Smooth muscle cell (in vitro differentiated cells): ENCODE results near the gene HOXC6. TPM values are rescaled to one million over a fixed set of nuclear protein-coding genes. Genes with fewer than 3 reads are reported as not detected.

ENCODE experiments used
- DNase-seq: peaks from one replicate; lab custom pipeline; 2025; ENCODE audit not compliant: unreplicated experiment; lab: John Stamatoyannopoulos, UW
- H2AFZ ChIP-seq: fragments of 200-600 bp; sonication (generic); 2 replicates; pipeline ENCODE4 v1.6.0; 2016; ENCODE audit warnings: antibody characterized with exemption, low read depth, mild to moderate bottlenecking
- H3F3A ChIP-seq: fragments of 200-600 bp; sonication (generic); 2 replicates; pipeline ENCODE4 v1.6.0; 2017; ENCODE audit warnings: antibody characterized with exemption, low read depth
- H3K27ac ChIP-seq: fragments of 200-600 bp; sonication (generic); 2 replicates; pipeline ENCODE4 v1.5.1; 2016; ENCODE audit warnings: low read depth, mild to moderate bottlenecking
- H3K27me3 ChIP-seq: fragments of 200-600 bp; sonication (generic); 2 replicates; pipeline ENCODE4 v1.6.1; 2016; ENCODE audit warnings: low read depth, mild to moderate bottlenecking
- H3K36me3 ChIP-seq: fragments of 200-600 bp; sonication (generic); 2 replicates; pipeline ENCODE4 v1.5.1; 2016; ENCODE audit warnings: low read depth
- H3K4me1 ChIP-seq: fragments of 200-600 bp; sonication (generic); 2 replicates; pipeline ENCODE4 v1.5.1; 2016; ENCODE audit warnings: low read depth
- H3K4me2 ChIP-seq: fragments of 200-600 bp; sonication (generic); 2 replicates; pipeline ENCODE4 v1.6.0; 2016; ENCODE audit warnings: mild to moderate bottlenecking
- H3K4me3 ChIP-seq: fragments of 200-600 bp; sonication (generic); 2 replicates; pipeline ENCODE4 v1.5.1; 2016; ENCODE audit warnings: mild to moderate bottlenecking
- H3K79me2 ChIP-seq: fragments of 200-600 bp; sonication (generic); 2 replicates; pipeline ENCODE4 v1.6.0; 2016; ENCODE audit warnings: low read depth, mild to moderate bottlenecking
- H3K9ac ChIP-seq: fragments of 200-600 bp; sonication (generic); 2 replicates; pipeline ENCODE4 v1.6.0; 2016; ENCODE audit warnings: low read depth
- H3K9me3 ChIP-seq: fragments of 200-600 bp; sonication (generic); replicated peaks from 2 replicates; pipeline ENCODE4 v1.5.1; 2016; ENCODE audit warnings: low read depth
- H4K20me1 ChIP-seq: fragments of 200-600 bp; sonication (generic); 2 replicates; pipeline ENCODE4 v1.6.0; 2016; ENCODE audit warnings: low read depth
- WGBS: methylation state at CpG from one replicate; pipeline ENCODE4 v1.1.7; 2016; ENCODE audit warnings: low lambda C conversion rate; 5-methylcytosine and 5-hydroxymethylcytosine counted together
- polyA plus RNA-seq: library from polyadenylated mRNA; unstranded; fragments of >200 nt; fragmentation: Nextera tagmentation; extraction: Ambion mirVana; gene quantifications from 2 replicates; pipeline ENCODE4 v1.2.1, GENCODE V29; 2016
- total RNA-seq: library from RNA; depleted of rRNA; stranded (reverse); fragments of >200 nt; gene quantifications from 2 replicates; pipeline ENCODE4 v1.2.3, GENCODE V29; 2014
- TF ChIP-seq, protein P1 (sequence below): fragments of 200-600 bp; sonication (generic); IDR thresholded peaks from 2 replicates; pipeline ENCODE4 v1.5.1; 2017; ENCODE audit warnings: borderline replicate concordance, mild to moderate bottlenecking, antibody characterized with exemption; ENCODE audit not compliant: insufficient read depth, poor library complexity, severe bottlenecking

The HOXC6 gene
- total and polyA plus RNA-seq, 2 experiments from 2014 or later: 3.1 to 12.3 TPM

DNA sequence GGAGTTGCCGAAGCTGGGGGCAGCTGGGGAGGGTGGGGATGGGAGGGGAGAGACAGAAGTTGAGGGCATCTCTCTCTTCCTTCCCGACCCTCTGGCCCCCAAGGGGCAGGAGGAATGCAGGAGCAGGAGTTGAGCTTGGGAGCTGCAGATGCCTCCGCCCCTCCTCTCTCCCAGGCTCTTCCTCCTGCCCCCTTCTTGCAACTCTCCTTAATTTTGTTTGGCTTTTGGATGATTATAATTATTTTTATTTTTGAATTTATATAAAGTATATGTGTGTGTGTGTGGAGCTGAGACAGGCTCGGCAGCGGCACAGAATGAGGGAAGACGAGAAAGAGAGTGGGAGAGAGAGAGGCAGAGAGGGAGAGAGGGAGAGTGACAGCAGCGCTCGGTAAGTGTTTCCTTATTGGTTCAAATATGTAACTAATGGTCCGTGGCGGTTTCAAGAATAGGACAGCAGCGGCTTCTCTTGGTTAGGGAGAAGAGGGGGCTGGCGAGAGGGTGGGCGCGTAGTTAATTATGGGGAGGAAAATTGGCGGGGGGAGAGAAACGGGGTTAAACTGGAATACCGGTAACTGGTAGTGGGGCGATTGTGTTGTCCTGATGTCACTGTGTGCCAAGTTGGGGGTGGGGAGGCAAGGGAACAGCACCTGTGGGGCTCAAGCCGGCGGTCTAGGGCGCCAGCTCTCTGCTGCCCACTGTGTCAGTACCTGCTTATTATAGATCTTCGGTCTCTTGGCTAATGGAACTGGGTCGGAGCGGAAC, 11.0 kb upstream of the HOXC6 start:
- Histone ChIP-seq H4K20me1 (no peaks in the 10 kb centered on the region), H3K9me3 (no peaks in the 10 kb centered on the region), H3K27me3 (peaks cover 90% of the 10 kb centered on the region), H3K36me3 (no peaks in the 10 kb centered on the region), H3K4me3 (peak overlapping the region; percentile 42), H3K9ac (no peak overlapping the region), H3K4me2 (peak overlapping the region; percentile 82), H3K4me1 (peaks cover 3% of the 10 kb centered on the region), H3K79me2 (peaks cover 11% of the 10 kb centered on the region), H3F3A (no peaks in the 10 kb centered on the region), H3K27ac (peak overlapping the region; percentile 20), H2AFZ (peak overlapping the region; percentile 28)
- WGBS: 5% methylated on average over 22 of the region's 24 CpGs
- TF ChIP-seq, protein P1, sequence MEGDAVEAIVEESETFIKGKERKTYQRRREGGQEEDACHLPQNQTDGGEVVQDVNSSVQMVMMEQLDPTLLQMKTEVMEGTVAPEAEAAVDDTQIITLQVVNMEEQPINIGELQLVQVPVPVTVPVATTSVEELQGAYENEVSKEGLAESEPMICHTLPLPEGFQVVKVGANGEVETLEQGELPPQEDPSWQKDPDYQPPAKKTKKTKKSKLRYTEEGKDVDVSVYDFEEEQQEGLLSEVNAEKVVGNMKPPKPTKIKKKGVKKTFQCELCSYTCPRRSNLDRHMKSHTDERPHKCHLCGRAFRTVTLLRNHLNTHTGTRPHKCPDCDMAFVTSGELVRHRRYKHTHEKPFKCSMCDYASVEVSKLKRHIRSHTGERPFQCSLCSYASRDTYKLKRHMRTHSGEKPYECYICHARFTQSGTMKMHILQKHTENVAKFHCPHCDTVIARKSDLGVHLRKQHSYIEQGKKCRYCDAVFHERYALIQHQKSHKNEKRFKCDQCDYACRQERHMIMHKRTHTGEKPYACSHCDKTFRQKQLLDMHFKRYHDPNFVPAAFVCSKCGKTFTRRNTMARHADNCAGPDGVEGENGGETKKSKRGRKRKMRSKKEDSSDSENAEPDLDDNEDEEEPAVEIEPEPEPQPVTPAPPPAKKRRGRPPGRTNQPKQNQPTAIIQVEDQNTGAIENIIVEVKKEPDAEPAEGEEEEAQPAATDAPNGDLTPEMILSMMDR: no peak
- no peak for DNase-seq

DNA sequence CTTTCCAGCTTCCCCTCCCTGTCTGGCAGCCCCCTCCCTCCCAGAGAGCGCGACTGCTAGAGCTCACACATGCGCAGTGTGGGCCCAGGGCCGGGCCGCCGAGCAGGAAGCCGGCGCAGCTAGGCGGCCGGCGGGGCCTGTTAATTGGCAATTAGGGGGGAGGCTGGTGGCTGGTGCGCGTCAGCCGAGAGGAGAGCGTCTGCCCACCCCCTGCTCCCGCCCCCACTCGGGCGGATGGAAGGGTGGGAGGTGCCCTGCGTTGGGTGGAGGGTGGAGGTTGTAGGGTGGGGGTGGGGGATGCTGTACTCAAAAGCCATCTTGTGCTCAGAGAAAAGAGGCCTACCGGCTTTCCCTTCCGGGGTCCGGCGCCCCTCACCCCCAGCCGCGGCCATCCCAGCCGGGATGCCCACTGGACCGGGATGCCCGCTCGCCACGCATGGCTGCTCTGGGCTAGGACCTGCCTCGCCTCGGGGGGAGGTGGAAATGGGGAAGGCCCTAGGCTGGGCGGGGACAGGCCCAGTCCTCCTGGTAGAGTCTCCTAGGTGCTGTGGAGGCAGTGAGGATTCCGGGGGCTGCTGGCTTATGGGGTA, 10.3 kb upstream of the HOXC6 start:
- TF ChIP-seq, protein P1: no peak

DNA sequence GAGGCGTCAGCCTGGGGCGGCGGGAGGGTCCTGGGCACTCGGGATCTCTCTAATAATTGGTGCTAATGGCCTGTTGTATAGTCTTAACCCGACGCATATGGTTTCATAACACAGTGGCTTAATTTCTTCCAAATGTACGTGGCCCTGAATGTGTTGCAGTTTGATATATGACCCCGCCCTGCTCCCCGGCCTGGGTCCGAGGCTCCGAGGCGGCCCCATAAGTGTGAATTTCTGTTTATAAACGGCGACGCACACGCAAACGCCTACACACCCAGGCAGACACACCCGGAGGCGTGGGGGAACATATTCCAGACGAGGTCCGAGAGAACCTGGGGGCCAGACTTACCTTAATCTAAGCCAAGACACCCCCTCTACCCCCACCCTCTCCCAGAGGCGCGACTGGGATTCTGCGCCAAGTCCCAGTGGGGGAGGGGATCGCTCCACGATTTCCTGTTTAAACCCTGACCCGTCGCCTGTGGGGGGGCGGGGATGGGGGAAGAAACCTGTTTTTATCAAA, 9.7 kb upstream of the HOXC6 start:
- H3K79me2 ChIP-seq: peaks cover 22% of the 10 kb centered on the region
- no peaks in the 10 kb centered on the region for H3F3A ChIP-seq
- peak overlapping the region; percentile 42 for H3K4me3 ChIP-seq
- TF ChIP-seq, protein P1: no peak
- 6% methylated on average over 29 of the region's 29 CpGs for WGBS
- H3K27me3 ChIP-seq: peaks cover 90% of the 10 kb centered on the region
- DNase-seq: no peak
- peaks cover 3% of the 10 kb centered on the region for H3K4me1 ChIP-seq
- peak overlapping the region; percentile 28 for H2AFZ ChIP-seq
- H3K27ac ChIP-seq: peak overlapping the region; percentile 87
- no peaks in the 10 kb centered on the region for H4K20me1 ChIP-seq
- H3K9me3 ChIP-seq: no peaks in the 10 kb centered on the region
- no peaks in the 10 kb centered on the region for H3K36me3 ChIP-seq
- H3K4me2 ChIP-seq: peak overlapping the region; percentile 82
- H3K9ac ChIP-seq: peak overlapping the region; percentile 68

More for the DNA sequence above, 10.3 kb upstream of the HOXC6 start:
- WGBS: 5% methylated on average over 15 of the region's 34 CpGs
- Histone ChIP-seq H3K9ac (peak overlapping the region; percentile 68), H4K20me1 (no peaks in the 10 kb centered on the region), H3K9me3 (no peaks in the 10 kb centered on the region), H3K79me2 (peaks cover 18% of the 10 kb centered on the region), H2AFZ (peak overlapping the region; percentile 28), H3F3A (no peaks in the 10 kb centered on the region), H3K4me2 (peak overlapping the region; percentile 82), H3K4me1 (peaks cover 3% of the 10 kb centered on the region), H3K36me3 (no peaks in the 10 kb centered on the region), H3K27ac (peak overlapping the region; percentile 87), H3K4me3 (peak overlapping the region; percentile 42), H3K27me3 (peaks cover 90% of the 10 kb centered on the region)
- DNase-seq: peak; percentile 46
